ENCODE measurements around the gene TTYH2.

The TTYH2 gene

GRCh38 chr17:74295625-74296547 is 82.5 kb downstream of the TTYH2 start:
- no peak for DNase-seq

- DNase-seq: no peak
Measured at GRCh38 chr17:74296548-74296936, 83.2 kb downstream of the TTYH2 start.

- DNase-seq: no peak
Measured at GRCh38 chr17:74297941-74298340, 84.6 kb downstream of the TTYH2 start.

- no peak for DNase-seq
Measured at GRCh38 chr17:74298778-74299177, 85.4 kb downstream of the TTYH2 start.

- DNase-seq: no peak
Measured at GRCh38 chr17:74299226-74300009, 86.0 kb downstream of the TTYH2 start.

- DNase-seq: no peak
Measured at GRCh38 chr17:74303305-74303704, 89.9 kb downstream of the TTYH2 start.

- DNase-seq: no peak
Measured at GRCh38 chr17:74304184-74304583, 90.8 kb downstream of the TTYH2 start.

GRCh38 chr17:74305865-74306654 is 92.7 kb downstream of the TTYH2 start:
- DNase-seq: no peak

GRCh38 chr17:74307984-74308773 is 94.8 kb downstream of the TTYH2 start:
- no peak for DNase-seq

- DNase-seq: no peak
Measured at GRCh38 chr17:74309902-74310301, 96.5 kb downstream of the TTYH2 start.
